ENCODE measurements around the gene INPP5K.
A peak's percentile ranks its signal among the peaks of the same experiment; 100 is the strongest.
"Not testable (repeated sequence)": the region's sequence is repeated elsewhere in the genome, so short reads cannot be mapped to it uniquely, and the experiment has no call there.

The INPP5K gene

GRCh38 chr17:1532836-1533602 is 16.6 kb upstream of the INPP5K start:
- H3K4me3 ChIP-seq (ENCODE audit: low read length), result no peak overlapping the region
- TF ChIP-seq, protein P1, sequence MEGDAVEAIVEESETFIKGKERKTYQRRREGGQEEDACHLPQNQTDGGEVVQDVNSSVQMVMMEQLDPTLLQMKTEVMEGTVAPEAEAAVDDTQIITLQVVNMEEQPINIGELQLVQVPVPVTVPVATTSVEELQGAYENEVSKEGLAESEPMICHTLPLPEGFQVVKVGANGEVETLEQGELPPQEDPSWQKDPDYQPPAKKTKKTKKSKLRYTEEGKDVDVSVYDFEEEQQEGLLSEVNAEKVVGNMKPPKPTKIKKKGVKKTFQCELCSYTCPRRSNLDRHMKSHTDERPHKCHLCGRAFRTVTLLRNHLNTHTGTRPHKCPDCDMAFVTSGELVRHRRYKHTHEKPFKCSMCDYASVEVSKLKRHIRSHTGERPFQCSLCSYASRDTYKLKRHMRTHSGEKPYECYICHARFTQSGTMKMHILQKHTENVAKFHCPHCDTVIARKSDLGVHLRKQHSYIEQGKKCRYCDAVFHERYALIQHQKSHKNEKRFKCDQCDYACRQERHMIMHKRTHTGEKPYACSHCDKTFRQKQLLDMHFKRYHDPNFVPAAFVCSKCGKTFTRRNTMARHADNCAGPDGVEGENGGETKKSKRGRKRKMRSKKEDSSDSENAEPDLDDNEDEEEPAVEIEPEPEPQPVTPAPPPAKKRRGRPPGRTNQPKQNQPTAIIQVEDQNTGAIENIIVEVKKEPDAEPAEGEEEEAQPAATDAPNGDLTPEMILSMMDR (IDR thresholded peaks at IDR 0.05; ENCODE audit: insufficient read depth, low read depth, low read length, missing control alignments), result peak; percentile 30
- DNase-seq (ENCODE audit: low read depth), result peak; percentile 30

DNA sequence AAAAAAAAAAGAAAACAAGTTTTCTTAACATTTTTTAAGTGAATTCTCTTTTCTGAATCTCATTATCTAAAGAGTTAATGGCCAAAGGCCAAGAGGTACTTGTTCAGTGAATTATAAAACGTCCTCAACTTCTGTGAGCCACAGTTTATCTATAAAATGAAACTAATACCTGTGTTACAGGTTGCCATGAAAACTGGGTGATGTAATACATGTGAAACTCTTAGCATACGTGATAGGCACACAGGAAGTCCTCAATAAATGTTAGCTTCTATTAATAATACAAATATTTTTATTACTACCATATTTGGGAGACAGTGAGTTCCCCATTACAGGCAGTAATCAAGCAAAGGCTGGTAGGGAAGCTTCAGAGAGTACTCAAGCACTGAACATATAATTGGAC is 13.5 kb upstream of the INPP5K start:
- no peak for DNase-seq (ENCODE audit: low read depth)
- TF ChIP-seq, protein P1 (IDR thresholded peaks at IDR 0.05; ENCODE audit: insufficient read depth, low read depth, low read length, missing control alignments), result no peak
- no peak overlapping the region for H3K4me3 ChIP-seq (ENCODE audit: low read length)

DNA sequence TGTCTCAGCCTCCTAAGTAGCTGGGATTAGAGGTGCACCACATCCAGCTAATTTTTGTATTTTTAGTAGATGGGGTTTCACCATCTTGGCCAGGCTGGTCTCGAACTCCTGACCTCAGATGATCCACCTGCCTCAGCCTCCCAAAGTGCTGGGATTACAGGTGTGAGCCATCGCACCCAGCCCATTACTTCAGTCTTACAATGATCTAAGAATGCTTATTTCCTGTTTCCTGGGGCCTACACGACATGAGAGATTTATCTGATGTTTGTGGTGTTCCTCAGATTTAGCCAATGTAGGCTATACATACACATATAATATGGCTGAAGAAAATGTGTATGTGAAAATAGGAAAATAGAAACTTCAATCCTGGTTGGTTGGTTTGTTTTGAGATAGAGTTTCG is 10.5 kb upstream of the INPP5K start:
- not testable (repeated sequence) for H3K4me3 ChIP-seq (ENCODE audit: low read length); DNase-seq (ENCODE audit: low read depth)

- TF ChIP-seq, protein P1 (IDR thresholded peaks at IDR 0.05; ENCODE audit: insufficient read depth, low read depth, low read length, missing control alignments), result no peak
- DNase-seq (ENCODE audit: low read depth), result no peak
Observed at GRCh38 chr17:1522626-1523025, 6.2 kb upstream of the INPP5K start.

DNA sequence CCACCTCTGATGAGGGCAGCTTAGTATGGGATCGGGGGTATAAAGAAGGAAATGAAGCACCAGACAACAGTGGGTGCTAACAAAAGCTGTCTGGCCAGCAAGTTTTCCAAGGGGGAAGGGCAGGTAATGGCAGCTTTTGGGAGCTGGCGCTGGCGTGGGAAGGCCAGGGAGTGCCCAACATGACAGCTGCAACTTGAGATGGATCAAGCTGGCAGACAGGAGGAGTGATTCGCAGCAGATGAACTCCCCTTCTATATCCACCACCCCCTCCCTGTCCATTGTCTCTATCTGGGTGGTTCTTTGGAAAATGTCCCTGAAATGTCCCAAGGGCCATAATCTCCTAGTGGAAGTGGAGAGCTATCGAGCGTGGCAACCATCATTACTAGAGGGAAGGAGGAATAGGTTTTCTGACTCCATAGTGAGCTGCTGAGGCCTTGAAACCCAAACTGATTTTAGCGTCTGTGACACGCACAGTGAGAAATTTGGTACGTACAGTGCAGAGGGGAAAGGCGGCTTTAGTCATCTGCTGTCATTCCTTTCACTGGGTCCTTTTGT is 4.8 kb upstream of the INPP5K start:
- TF ChIP-seq, protein P1 (IDR thresholded peaks at IDR 0.05; ENCODE audit: insufficient read depth, low read depth, low read length, missing control alignments), result no peak
- no peak for DNase-seq (ENCODE audit: low read depth)
- H3K4me3 ChIP-seq (ENCODE audit: low read length), result no peak overlapping the region

More at GRCh38 chr17:1522626-1523025, 6.2 kb upstream of the INPP5K start:
- H3K4me3 ChIP-seq (ENCODE audit: low read length), result no peak overlapping the region

DNA sequence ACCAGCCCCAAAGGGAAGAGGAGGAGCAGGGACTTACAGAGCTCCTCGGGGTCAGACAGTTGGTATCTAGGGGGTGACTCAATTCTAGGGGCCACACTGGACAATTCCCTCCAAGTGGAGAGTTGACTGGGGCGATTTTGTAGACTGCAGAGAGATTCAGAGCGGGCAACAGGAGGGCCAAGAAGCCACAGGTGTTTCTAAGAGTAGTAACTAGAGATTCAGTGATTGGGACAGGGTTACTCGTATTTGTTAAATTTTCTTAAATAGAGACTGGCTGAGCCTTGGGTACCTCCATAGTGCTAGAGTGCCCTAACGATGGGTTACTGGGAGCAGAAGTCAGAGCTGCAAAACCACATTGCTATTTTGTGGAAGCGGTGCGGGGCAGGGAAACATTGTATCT is 3.3 kb upstream of the INPP5K start:
- TF ChIP-seq, protein P1 (IDR thresholded peaks at IDR 0.05; ENCODE audit: insufficient read depth, low read depth, low read length, missing control alignments), result no peak
- DNase-seq (ENCODE audit: low read depth), result no peak
- H3K4me3 ChIP-seq (ENCODE audit: low read length), result no peak overlapping the region

DNA sequence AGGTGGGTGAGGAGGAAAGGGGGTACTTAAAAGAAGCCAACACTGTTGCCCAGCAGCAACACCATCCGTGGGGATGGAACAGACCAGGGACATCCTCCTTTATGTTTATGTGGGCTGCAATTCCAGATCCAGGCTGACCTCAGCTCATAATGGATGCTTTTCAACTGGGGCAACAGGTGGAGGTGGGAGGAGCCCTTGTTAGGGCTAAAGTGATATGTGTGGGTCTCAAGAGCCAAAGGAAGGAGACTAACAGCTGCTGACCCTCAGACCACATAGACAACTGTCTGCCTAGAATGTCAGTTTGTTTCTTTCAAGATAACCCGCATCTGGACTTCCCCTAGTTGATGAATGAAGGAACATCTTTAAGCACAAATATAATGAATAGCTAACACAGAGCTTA is 2.0 kb upstream of the INPP5K start:
- H3K4me3 ChIP-seq (ENCODE audit: low read length), result no peak overlapping the region
- TF ChIP-seq, protein P1 (IDR thresholded peaks at IDR 0.05; ENCODE audit: insufficient read depth, low read depth, low read length, missing control alignments), result no peak
- DNase-seq (ENCODE audit: low read depth), result no peak
